Fibroblast of lung (primary cell): ENCODE results near the gene IL20. TPM values are rescaled to one million over a fixed set of nuclear protein-coding genes. Genes with fewer than 3 reads are reported as not detected.
A peak's percentile ranks its signal among the peaks of the same experiment; 100 is the strongest.

ENCODE experiments used
- DNase-seq, 2 donors: peaks; one replicate each; pipeline versions ENCODE4 v3.0.0 to v3.0.0-alpha.2; 2010; ENCODE audit warnings: low read depth in 2 of 2
- H2AFZ ChIP-seq: 2 replicates; pipeline ENCODE4 v1.5.1; 2012; ENCODE audit warnings: low read length, control low read depth, inconsistent platforms
- H3K27ac ChIP-seq: 2 replicates; pipeline ENCODE4 v1.5.1; 2011; ENCODE audit warnings: low read length, control low read depth; ENCODE audit not compliant: insufficient read depth
- H3K27me3 ChIP-seq: 2 replicates; pipeline ENCODE4 v1.5.1; 2011; ENCODE audit warnings: mild to moderate bottlenecking, low read length; ENCODE audit not compliant: control insufficient read depth, insufficient read depth
- H3K36me3 ChIP-seq: 2 replicates; pipeline ENCODE4 v1.5.1; 2011; ENCODE audit warnings: low read length; ENCODE audit not compliant: control insufficient read depth, insufficient read depth
- H3K4me1 ChIP-seq: 2 replicates; pipeline ENCODE4 v1.5.1; 2011; ENCODE audit warnings: low read length; ENCODE audit not compliant: control insufficient read depth, insufficient read depth; ENCODE audit errors: extremely low read depth
- H3K4me2 ChIP-seq: 2 replicates; pipeline ENCODE4 v1.5.1; 2011; ENCODE audit warnings: low read length, control low read depth; ENCODE audit not compliant: insufficient read depth; ENCODE audit errors: extremely low read depth
- H3K4me3 ChIP-seq, 4 experiments: fragments of 200-600 bp in 1 of 4; sonication (generic) in 1 of 4; replicated peaks in 1 of 4; 2 replicates each; pipeline ENCODE4 v1.5.1; 2011 to 2016; ENCODE audit warnings: low read length in 4 of 4, low read depth in 3 of 4, mild to moderate bottlenecking in 3 of 4, control low read depth in 2 of 4, inconsistent platforms in 1 of 4, mixed read lengths in 1 of 4; ENCODE audit not compliant: insufficient read depth in 1 of 4; ENCODE audit errors: control extremely low read depth in 1 of 4
- H3K79me2 ChIP-seq: 2 replicates; pipeline ENCODE4 v1.5.1; 2012; ENCODE audit warnings: mild to moderate bottlenecking, low read length, inconsistent platforms; ENCODE audit not compliant: control insufficient read depth, insufficient read depth
- H3K9ac ChIP-seq: 2 replicates; pipeline ENCODE4 v1.5.1; 2011; ENCODE audit warnings: mild to moderate bottlenecking, low read length, control low read depth; ENCODE audit not compliant: insufficient read depth
- H3K9me3 ChIP-seq: 2 replicates; pipeline ENCODE4 v1.5.1; 2012; ENCODE audit warnings: low read depth, low read length; ENCODE audit not compliant: control insufficient read depth, insufficient read depth
- H4K20me1 ChIP-seq: 2 replicates; pipeline ENCODE4 v1.5.1; 2011; ENCODE audit warnings: low read length; ENCODE audit not compliant: control insufficient read depth, insufficient read depth; ENCODE audit errors: extremely low read depth
- CTCF ChIP-seq, 2 donors: IDR thresholded peaks in 1 of 2; conservative IDR thresholded peaks in 1 of 2; 1 replicate in 1 of 2; 2 replicates in 1 of 2; pipeline ENCODE4 v1.5.1; 2011 to 2012; ENCODE audit warnings: low read length in 2 of 2, control low read depth in 1 of 2, inconsistent platforms in 1 of 2, low read depth in 1 of 2, mild to moderate bottlenecking in 1 of 2
- EZH2 ChIP-seq: IDR thresholded peaks from 2 replicates; pipeline ENCODE4 v1.5.1; 2012; ENCODE audit warnings: low read length, control low read depth, mild to moderate bottlenecking; ENCODE audit errors: missing control alignments
- polyA minus RNA-seq: library from RNA; depleted of rRNA, polyadenylated mRNA; stranded (reverse); fragments of >200 nt; gene quantifications from 2 replicates; pipeline ENCODE4 v1.2.3, GENCODE V29; 2011; ENCODE audit warnings: low replicate concordance
- polyA plus RNA-seq, 2 donors: library from polyadenylated mRNA; depleted of rRNA in 1 of 2; stranded (reverse) in 1 of 2; unstranded in 1 of 2; fragments of >200 nt; gene quantifications; 2 replicates each; pipeline ENCODE4 v1.2.1, GENCODE V29; 2011 to 2012; ENCODE audit warnings: missing spikeins in 1 of 2
- total RNA-seq: library from RNA; depleted of rRNA; stranded (reverse); fragments of >200 nt; gene quantifications from 2 replicates; pipeline ENCODE4 v1.2.1, GENCODE V29; 2014

IL20 gene
- total RNA-seq (not detected in 2 replicates), polyA plus RNA-seq (not detected in 2 replicates), polyA minus RNA-seq (not detected in 2 replicates)
- polyA plus RNA-seq (2012): not detected in 2 replicates

GRCh38 chr1:206864939-206865671, at the start of gene IL20:
IL20 (plus strand) TSS chr1:206865623; CDS start chr1:206865853, 230 bp downstream.
- H3K9me3 ChIP-seq: no peaks in the 10 kb centered on the region
- no peak within 1 kb of the TSS for H2AFZ ChIP-seq
- H3K4me2 ChIP-seq: no peak within 1 kb of the TSS
- DNase-seq: peak; percentile 45 to 91
- TF ChIP-seq CTCF (conservative IDR thresholded peaks at IDR 0.05 in 1 of 2, IDR thresholded peaks at IDR 0.05 in 1 of 2; ENCODE audit: low read depth in 1 of 2, low read length in 2 of 2) (peak; percentile 96 to 99), EZH2 (no peak)
- H3K4me1 ChIP-seq: no peaks in the 10 kb centered on the region
- H4K20me1 ChIP-seq: no peaks in the 10 kb centered on the region
- no peaks in the 10 kb centered on the region for H3K79me2 ChIP-seq
- H3K9ac ChIP-seq: no peak within 1 kb of the TSS
- H3K4me3 ChIP-seq: no peak within 1 kb of the TSS
- no peak within 1 kb of the TSS for H3K27ac ChIP-seq
- no peaks in the 10 kb centered on the region for H3K36me3 ChIP-seq
- H3K27me3 ChIP-seq: no peaks in the 10 kb centered on the region

DNA sequence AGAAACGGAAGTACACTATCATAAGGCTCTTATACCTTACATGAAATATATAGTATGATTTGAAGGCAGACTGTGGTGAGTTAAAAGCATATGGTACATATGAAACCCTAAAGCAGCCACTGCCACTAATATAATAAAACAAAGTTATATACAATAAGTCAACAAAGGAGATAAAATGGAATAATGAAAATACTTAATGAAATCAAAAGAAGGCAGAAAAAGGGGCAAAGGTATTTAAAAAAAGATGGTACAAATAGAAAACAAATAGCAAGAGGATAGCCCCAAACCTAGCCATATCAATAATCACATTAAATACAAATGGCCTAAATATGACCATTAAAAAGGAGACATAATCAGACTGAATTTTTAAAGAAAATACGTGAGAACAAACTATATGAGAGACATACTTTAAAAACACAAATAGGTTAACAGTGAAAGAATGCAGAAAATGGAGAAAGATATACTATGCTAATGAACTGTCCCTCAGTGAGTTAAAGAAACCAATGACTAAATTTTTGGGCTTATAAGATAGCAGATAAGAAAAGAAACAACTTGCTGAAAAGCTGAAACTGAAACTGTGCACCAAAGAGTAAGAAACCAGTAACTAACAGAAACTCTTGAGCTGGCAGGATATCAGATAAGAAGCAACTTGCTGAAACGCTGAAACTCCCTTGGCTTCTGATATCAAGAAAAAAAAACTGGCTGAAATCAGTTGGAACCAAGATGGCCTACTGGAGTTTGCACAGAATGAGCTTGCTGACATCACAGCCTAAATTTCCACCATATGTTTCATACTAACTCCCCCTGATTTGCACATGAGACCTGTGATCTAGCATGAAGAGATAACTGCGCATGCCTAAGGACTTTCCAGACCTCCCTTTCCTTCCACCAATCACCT, 48.8 kb upstream of the IL20 start:
- no peaks in the 10 kb centered on the region for H4K20me1 ChIP-seq
- no peak for TF ChIP-seq CTCF (conservative IDR thresholded peaks at IDR 0.05 in 1 of 2, IDR thresholded peaks at IDR 0.05 in 1 of 2; ENCODE audit: low read depth in 1 of 2, low read length in 2 of 2)
- no peak for TF ChIP-seq EZH2
- H3K36me3 ChIP-seq: no peaks in the 10 kb centered on the region
- H3K4me2 ChIP-seq: no peak overlapping the region
- peak in 1 of 2 donors; percentile 25 for DNase-seq
- no peaks in the 10 kb centered on the region for H3K9me3 ChIP-seq
- H3K4me3 ChIP-seq: no peak overlapping the region
- H3K79me2 ChIP-seq: no peaks in the 10 kb centered on the region
- H3K27ac ChIP-seq: no peak overlapping the region
- H3K27me3 ChIP-seq: no peaks in the 10 kb centered on the region
- H2AFZ ChIP-seq: no peak overlapping the region
- H3K4me1 ChIP-seq: peaks cover 2% of the 10 kb centered on the region
- H3K9ac ChIP-seq: no peak overlapping the region

- H3K4me3 ChIP-seq: no peak overlapping the region
- H3K9ac ChIP-seq: no peak overlapping the region
- H3K27me3 ChIP-seq: no peaks in the 10 kb centered on the region
- no peaks in the 10 kb centered on the region for H3K79me2 ChIP-seq
- H3K9me3 ChIP-seq: no peaks in the 10 kb centered on the region
- H3K4me1 ChIP-seq: peaks cover 6% of the 10 kb centered on the region
- H3K36me3 ChIP-seq: no peaks in the 10 kb centered on the region
- DNase-seq: no peak
- TF ChIP-seq EZH2: no peak
- no peak for TF ChIP-seq CTCF (conservative IDR thresholded peaks at IDR 0.05 in 1 of 2, IDR thresholded peaks at IDR 0.05 in 1 of 2; ENCODE audit: low read depth in 1 of 2, low read length in 2 of 2)
- no peak overlapping the region for H3K27ac ChIP-seq
- H2AFZ ChIP-seq: no peak overlapping the region
- no peaks in the 10 kb centered on the region for H4K20me1 ChIP-seq
- H3K4me2 ChIP-seq: no peak overlapping the region
These were observed 43.9 kb upstream of the IL20 start for GRCh38 chr1:206821493-206821892.
